Myocyte (in vitro differentiated cells): ENCODE data around the gene PTMS. TPM values are rescaled to one million over a fixed set of nuclear protein-coding genes. Genes with fewer than 3 reads are reported as not detected.

Experiments used
- DNase-seq: peaks from one replicate; pipeline ENCODE4 v3.0.0-alpha.2; 2012; ENCODE audit warnings: low read depth
- total RNA-seq: library from RNA; depleted of rRNA; stranded (reverse); fragments of >200 nt; gene quantifications from 2 replicates; pipeline ENCODE4 v1.2.3, GENCODE V29; 2014

Gene PTMS
- total RNA-seq, 1 donor from 2014 or later: 148 TPM

- no peak for DNase-seq
These were observed 5.6 kb downstream of the PTMS start for GRCh38 chr12:6771509-6772330.

- no peak for DNase-seq
These were observed 6.2 kb downstream of the PTMS start, which contains the start of gene LAG3 for GRCh38 chr12:6772331-6772695. Gene LAG3 (plus strand): TSS chr12:6772520. CDS start chr12:6772853, 333 bp downstream.

- no peak for DNase-seq
These were observed 6.8 kb downstream of the PTMS start for GRCh38 chr12:6772726-6773589.

DNA sequence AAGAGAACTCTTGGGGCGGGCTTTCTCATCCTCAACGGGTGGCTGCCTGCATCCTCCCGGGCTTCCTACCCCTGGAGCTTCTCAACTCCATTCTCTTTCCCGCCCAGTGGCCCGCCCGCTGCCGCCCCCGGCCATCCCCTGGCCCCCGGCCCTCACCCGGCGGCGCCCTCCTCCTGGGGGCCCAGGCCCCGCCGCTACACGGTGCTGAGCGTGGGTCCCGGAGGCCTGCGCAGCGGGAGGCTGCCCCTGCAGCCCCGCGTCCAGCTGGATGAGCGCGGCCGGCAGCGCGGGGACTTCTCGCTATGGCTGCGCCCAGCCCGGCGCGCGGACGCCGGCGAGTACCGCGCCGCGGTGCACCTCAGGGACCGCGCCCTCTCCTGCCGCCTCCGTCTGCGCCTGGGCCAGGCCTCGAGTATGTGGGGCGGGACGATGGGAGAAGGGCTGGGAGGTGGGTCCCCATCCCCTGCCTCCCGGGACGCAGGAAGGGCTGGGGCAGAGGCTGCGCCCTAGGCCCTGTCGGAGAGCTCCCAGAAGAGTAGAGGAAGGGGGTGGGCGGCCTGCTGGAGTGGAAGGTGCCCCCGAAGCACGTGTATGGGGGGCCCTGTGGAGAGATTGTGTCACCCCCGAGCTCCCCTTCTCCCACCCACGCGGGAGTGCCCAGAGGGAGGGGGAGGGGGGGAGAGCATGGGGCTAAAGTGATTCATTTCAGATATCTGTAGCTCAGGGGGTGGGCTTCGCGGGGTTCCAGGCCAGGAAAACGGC is 7.6 kb downstream of the PTMS start:
- no peak for DNase-seq

DNA sequence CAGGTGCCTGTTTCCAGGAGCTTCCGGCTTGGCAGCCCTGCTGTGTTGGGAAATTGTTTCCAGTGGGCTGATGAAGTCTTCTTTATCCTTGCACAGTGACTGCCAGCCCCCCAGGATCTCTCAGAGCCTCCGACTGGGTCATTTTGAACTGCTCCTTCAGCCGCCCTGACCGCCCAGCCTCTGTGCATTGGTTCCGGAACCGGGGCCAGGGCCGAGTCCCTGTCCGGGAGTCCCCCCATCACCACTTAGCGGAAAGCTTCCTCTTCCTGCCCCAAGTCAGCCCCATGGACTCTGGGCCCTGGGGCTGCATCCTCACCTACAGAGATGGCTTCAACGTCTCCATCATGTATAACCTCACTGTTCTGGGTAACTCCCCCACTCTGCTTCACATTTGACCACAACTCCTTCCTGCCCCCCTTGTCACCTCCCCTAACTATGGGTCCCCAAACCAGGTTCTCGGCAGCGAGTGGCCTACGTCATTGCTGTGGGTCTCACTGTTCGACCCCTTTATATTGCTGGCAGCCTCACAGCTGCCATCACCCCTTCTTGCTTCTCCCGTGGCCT is 8.4 kb downstream of the PTMS start:
- DNase-seq: no peak

- DNase-seq: no peak
These were observed 9.3 kb downstream of the PTMS start for GRCh38 chr12:6775185-6776174.

DNA sequence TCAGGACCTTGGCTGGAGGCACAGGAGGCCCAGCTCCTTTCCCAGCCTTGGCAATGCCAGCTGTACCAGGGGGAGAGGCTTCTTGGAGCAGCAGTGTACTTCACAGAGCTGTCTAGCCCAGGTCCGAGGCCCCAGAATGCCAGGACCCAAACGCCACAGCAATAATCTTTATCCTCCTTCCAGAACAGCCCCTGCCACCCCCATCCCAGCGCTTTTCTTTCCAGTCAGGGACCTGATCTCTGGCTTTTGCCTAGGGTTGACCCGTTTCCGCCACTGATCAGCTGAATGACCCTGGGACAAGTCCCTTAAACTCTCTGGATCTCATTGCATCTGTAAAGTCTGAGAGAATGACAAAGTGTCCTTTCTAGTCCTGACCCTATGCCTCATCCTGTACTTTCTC is 11.2 kb downstream of the PTMS start:
- DNase-seq: no peak

DNA sequence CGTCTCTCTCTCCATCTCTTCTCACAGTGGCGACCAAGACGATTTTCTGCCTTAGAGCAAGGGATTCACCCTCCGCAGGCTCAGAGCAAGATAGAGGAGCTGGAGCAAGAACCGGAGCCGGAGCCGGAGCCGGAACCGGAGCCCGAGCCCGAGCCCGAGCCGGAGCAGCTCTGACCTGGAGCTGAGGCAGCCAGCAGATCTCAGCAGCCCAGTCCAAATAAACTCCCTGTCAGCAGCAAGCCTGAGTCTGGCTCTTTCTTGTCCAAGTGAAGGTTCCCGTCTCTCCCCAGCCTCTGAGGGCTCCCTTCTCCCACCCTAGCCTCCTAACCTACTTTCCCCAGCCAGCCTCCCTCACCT is 12.0 kb downstream of the PTMS start:
- DNase-seq: no peak

GRCh38 chr12:6778574-6779550 is 12.7 kb downstream of the PTMS start:
- peak; percentile 95 for DNase-seq

DNA sequence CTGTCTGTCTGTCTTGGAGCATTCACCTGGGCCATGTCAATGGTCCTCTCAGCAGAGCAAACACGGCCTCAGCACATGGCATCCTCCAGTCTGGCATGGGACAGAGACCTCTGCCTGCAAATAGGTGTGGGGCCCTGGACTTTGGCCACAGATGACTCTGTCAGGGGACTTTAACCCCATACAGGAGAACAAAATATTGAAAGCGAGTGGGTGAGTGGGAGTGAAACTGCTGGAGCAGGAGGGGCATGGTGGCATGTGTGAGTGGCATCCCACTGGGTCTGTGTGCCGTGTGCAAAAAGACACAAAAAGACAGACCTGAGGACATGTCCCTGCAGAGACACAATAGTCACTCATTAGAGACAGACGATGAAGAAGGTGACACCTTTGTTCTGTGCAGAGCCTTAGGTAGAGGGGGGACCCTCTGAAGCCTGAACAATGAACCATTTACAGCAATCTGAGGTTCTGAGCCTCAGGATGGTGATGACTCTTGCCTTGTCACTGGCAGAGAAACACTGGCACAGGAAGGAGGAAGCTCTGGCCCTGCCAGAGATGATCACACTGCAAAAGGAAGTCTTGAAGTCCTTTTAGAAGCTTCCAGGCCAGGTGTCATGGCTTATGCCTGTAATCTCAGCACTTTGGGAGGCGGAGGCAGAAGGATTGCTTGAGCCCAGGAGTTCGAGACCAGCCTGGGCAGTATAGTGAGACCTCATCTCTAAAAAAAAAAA is 13.7 kb downstream of the PTMS start:
- no peak for DNase-seq

DNA sequence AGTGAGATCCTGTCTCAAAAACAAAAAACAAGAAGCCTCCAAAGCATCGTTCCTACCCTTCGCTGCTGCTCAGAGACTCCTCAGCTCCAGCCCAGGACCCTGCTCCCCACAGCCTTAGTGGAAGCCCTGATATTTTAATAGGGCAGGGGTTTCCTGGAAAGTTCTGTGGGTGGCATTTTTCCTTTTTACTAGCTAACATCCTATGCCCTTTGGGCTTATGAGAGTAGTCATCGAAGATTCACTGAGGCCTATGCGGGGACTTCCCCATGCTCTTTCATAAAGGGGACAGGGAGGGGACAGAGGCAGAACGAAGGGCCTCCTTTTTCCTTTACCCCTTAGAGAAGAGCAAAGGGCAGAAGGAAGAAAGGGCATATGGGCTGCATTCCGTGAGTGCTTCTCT is 14.4 kb downstream of the PTMS start:
- no peak for DNase-seq

GRCh38 chr12:6782119-6782518 is 16.0 kb downstream of the PTMS start:
- no peak for DNase-seq

DNA sequence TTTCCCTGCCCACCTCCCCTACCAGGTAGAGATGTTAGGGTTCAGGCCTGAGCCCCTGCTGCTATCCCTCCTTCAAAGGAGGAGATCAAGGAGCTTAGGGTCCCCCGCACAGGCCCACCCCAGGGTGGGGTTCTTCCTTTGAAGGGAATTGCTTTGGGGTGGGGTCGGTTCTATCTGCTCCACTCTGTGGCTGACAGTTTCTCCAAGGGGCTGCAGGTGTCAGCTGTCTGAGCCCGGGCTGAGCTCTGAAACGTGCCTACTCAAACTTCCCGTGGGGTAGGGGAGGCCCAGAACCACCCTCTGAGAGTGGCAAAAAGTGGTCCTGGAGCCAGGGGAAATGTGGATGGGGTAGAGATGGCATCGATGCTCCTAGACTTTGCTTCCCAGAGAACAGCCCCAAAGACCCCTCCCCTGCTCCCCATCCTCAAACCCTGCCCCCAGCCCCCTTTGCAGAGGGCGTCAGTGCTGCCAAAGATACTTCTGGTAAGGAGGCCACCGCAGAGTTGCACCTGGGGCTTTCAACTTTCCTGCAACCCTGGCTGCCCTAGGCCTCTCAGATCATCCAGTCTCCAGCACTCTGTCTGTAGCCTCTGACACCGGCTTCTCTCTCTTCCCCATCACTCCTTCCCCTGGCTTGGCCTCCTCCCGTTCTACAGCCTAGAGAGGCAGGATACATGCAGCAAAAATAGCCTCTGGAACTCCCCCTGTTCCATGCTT is 16.8 kb downstream of the PTMS start:
- no peak for DNase-seq

DNA sequence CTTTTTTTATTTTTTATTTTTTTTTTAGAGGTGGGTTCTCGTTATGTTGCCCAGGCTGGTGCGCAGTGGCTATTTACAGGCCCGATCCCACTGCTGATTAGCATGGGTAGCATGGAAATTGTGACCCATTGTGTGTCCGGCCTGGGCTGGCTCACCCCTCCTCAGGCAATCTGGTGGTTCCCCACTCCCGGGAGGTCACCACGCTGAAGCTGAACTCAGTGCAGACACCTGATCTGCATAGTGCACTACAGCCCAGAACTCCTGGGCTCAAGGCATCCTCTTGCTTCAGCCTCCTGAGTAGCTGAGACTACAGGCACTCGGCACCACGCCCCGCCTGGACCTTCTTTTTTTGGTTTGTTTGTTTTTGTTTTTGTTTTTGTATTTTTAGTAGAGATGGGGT is 17.7 kb downstream of the PTMS start:
- DNase-seq: no peak

- no peak for DNase-seq
These were observed 18.1 kb downstream of the PTMS start for GRCh38 chr12:6784296-6784695.

DNA sequence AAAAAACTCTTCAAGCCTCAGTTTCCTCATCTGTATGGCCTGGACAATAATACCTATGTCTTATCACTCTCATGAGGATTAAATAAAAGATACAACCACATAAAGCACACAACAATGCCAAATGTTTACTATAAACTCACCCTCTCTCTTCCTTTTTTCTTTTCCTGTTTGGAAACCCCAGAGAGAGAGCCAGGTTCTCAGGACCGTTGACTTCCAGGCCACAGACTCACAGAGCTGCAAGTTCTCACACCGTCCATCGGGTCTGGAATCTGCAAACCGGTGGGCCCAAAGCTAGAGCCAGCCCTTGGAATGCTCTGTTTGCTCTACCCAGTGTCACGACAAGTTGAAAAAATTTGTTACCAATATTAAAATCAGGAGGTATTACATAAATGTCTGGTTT is 18.6 kb downstream of the PTMS start:
- no peak for DNase-seq

GRCh38 chr12:6786416-6787094 is 20.4 kb downstream of the PTMS start:
- DNase-seq: no peak
